ENCODE results near the gene PLEKHD1.
"Not testable (repeated sequence)": the region's sequence is repeated elsewhere in the genome, so short reads cannot be mapped to it uniquely, and the experiment has no call there.

PLEKHD1 gene

DNA sequence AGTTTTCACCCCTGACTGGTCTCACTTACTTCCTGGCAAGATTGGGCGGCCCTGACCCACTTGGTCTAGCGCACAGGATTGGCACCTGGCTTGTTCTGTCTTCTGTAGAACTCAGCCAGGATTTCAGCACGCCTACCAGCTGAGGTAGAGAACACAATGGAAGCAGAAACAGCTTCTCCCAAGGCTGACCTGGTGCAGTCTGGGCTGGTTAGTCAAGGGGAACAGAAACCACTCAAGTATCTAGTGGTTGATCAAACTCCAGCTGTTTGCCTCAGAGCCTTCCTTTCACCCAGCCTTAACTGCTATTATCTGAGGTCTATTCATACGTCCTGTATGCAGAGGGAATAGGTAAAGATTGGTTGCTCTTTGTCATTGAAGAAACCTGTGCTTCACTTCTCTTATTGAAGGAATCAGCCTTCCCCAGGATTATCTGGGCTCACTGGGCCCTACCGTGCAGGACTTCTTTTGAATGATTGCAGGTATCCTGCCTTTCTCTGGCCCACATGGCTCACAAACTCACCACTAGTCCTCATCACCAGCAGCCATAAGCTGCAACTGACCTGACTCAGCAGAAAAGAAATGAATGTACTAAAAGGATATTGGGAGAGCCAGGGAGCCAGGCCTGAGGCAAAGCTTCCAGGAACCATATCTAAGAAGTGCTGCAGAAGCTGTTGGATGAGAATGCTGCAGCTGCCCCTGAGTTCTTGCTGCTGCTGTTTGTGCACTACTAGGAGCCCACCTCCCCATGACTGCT, 2.5 kb upstream of the PLEKHD1 start:
- no peak for DNase-seq (ENCODE audit: low spot score)

DNA sequence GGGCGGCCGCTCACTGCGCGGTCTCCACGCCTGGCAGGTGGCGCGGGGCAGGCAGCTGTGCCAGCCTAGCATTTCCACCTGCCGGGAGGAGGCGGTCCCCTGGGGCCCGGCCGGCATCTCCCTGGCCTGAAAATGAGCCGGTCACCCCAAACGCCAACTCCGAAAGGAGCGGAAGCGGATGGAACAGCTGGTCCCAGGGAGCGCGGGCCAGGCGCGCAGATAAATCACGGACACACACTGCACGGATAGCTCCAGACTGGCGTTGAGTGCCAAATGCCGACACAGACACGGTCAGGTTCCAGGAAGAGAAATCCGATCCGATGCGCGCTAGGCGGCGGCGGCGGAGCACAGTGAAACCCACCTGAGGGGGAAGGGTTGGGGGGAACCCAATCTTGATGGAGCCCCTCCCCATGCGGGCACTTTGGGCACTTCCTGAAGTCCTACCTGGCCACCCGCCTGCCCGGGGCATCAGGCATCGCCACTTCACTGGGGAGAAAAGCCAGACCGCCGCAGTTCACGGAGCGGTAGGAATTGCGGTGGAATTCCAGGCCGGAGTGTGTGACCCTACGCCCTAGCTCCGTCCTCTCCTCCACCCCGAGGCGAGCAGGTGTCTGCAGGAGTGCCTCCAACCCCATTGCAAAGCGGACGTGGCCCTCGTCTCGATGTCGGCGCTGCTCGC, 624 bp upstream of the PLEKHD1 start:
- no peak for DNase-seq (ENCODE audit: low spot score)

DNA sequence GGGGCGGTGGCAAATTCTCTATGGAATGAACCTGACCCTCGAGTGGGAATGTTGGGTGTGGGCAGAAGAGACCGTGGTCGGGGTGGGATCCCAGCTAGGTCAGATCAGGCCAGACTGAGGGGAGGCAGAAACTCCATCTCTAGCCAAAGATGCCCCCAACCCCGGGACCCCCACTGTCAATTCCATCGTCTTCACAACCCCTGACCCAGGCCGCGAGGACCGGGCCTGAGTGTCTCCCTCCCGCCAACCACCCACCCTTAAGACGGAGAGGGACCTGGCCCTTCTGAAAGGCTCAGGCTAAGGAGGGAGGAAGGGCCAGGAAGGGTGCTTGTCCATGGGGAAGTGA, 760 bp downstream of the PLEKHD1 start:
- no peak for DNase-seq (ENCODE audit: low spot score)

DNA sequence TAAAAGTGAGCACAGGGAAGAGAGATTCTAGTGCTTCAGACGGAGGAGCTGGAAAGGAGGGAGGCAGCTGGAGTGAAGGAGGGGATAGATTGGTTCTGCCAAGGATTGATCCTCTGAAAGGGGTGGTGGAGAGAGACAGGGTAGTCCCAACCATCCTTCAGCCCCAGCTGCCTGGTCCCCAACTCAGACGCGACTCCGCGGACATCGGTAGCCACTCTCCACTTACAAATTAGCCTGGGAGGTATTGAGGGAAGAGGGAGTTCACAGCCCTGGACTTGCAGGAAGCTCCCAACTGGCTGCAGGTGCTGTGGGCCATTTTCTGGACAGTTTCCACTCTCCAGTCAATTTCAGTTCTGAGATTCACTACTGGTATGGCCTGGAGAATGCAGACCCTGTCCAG, 1.2 kb downstream of the PLEKHD1 start:
- DNase-seq (ENCODE audit: low spot score) = no peak

DNA sequence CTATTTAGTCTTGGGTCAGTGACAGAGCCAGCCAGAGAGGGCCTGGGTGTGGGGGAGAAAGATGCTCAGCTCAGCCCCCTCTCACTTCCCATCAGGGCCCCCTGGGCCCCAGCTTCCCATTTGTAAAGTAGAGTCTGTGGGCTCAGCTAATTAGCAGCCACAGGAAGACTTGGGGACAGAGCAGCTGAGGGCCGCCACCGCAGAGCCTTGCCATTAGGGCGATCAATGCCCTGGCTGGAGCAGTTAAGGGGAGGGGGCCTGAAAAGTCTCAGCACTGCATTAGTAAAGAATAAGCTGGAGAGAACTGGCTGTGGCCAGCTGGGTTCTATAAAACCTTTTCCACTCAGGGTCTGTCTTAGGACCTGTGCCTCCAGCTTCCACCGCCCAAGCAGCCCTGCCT, 2.7 kb downstream of the PLEKHD1 start:
- no peak for DNase-seq (ENCODE audit: low spot score)

DNA sequence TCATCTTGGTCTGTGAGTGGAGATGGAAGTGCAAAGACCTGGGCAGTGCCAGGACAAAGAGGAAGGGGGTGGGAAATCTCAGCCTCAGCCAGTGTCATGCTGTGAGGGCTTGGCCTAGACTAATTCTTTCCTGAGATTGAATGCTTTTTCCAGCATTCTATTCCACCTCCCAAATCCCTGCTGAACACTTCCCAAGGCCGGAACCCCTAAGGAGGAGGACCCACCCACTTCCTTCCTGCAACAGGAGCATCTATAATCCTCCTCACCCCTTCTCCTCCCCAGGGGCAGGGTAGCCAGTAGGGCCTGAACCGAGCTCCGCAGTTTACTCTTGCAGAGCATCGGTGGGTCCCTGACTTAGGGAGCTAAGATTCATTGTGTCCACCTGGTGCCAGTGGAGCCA, 3.2 kb downstream of the PLEKHD1 start:
- no peak for DNase-seq (ENCODE audit: low spot score)

DNA sequence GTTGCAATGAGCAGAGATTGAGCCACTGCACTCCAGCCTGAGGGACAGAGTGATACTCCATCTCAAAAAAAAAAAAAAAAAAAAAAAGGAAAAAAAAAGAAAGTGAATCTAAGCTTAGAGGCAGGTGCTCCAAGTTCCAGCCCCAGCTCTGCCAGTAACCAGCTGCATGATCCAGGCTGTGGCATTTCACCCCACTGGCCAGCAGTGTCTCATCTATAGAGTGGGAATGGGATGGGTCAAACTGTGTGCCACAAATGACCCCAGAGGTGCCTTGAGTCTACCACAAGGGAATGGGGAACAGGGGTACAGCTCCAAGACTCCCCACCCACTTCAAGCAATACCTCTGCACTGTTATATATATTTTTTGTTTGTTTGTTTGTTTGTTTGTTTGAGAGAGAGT, 5.0 kb downstream of the PLEKHD1 start:
- no peak for DNase-seq (ENCODE audit: low spot score)

DNA sequence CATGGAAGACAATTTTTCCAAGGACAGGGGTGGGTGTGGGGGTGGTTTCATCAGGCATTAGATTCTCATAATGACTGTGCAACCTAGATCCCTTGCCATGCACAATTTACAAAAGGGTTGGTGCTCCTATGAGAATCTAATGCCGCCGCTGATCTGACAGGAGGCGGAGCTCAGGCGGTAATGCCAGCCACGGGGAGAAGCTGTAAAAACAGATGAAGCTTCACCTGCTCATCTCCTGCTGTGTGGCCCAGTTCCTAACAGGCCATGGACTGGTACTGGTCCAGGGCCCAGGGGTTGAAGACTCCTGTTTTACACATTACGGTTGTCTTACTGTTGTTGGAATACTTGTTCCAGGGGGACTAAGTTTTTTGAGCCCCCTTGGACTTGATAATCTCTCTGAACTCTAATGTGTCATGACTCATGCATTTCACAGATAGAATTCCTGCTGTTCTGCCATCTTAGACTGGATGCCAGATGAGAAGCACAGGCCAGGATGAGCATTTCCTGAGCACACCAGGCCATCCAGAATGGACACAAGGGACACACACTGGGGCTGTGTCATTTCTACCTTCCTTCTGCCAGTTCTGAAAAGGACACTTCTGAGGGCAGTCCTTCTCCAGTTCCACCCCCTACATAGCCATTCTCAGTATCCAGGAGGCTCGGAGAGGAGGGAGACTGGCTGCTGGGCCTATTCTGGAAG, 5.8 kb downstream of the PLEKHD1 start:
- DNase-seq (ENCODE audit: low spot score) = no peak

DNA sequence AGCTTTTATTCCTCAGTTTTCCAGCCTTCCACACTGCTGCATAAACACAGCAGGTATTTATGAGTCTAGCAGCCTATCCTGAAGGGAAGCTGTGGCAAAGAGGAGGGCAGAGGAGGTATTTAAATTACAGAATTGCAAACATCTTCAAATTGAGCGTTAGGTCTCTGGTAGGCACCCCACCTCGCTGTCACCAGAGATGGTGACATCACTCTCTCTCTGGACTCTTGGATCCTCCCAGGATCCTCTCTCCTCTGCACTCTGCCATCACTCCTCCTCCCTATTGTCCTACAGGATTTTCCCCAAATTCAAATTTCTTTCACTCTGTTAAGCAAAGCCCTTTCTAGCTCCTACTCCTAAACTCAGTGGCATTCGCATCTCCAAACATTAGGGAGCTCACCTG, 6.7 kb downstream of the PLEKHD1 start:
- no peak for DNase-seq (ENCODE audit: low spot score)

DNA sequence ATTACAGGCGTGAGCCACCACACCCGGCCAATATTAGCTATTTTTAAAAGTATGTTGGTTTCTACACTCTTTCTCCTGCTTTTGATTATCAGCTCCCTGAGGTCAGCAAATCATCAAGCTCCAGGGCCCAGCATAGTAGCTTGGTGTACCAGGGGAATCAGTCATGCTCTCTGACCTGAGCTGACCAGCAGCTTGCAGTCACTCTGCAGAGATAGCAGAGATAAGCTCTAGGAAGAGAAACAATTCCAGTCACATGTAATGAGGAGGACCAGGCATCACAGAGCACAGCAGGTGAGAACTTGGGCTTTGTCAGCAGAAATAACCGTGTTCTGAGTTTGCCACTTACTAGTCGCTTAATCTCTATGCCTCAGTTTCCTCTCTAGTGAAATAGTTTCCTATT, 8.5 kb downstream of the PLEKHD1 start:
- DNase-seq (ENCODE audit: low spot score) = no peak

DNA sequence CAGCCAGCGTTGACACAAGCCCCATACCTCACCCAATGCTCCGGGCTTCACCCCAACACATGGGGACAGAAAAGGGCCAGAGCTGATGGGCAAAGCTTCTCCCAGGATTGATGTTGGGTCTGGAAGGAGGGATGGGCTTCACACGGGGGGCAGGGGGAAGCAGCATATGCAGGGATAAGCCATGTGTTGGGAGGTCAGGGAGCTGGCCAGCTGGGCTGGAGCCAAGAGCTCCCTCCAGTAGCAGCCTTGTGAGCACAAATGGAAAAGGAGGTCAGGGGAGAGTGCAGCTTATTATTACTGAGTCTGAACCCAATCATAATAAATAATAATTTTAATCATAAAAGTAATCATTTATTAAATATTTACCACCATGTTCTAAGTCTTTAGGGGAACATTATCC, 9.3 kb downstream of the PLEKHD1 start:
- no peak for DNase-seq (ENCODE audit: low spot score)

DNA sequence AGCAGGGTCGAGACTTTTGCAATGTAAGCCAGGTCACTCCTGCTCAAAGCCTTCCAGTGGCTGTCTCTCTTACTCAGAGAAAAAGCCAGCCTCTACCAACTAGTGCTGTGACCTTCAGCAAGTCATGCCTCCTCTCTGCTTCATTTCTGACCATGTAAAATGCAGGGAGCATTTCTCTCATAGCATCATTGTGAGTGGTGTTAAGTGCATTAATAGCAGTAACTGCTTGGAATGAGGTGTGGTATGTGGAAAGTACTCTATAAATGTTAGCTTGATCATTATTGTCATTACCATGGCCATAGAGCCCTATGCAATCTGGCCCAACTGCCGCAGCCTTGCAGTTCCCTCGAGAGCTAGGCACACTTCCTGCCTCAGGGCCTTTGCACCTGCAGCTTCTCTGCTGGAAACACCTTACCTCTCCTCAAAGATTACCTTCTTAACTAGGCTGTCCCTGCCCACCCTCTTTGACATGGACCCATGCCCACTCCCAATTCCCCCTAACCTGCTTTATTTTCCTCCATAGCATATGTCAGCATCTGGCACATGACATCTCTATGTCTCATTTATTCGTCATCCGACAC, 10.9 kb downstream of the PLEKHD1 start:
- no peak for DNase-seq (ENCODE audit: low spot score)

DNA sequence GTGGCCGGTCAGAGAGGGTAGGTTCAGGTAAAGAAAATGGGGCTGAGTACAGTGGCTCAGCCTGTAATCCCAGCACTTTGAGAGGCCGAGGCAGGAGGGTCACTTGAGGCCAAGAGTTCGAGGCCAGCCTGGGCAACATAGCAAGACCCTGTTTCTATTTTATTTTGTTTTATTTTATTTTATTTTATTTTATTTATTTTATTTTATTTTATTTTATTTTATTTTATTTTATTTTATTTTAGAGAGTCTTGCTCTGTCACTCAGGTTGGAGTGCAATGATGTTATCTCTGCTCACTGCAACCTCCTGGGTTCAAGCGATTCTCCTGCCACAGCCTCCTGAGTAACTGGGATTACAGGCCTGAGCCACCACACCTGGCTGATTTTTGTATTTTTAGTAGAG, 13.3 kb downstream of the PLEKHD1 start:
- not testable (repeated sequence) for DNase-seq (ENCODE audit: low spot score)

DNA sequence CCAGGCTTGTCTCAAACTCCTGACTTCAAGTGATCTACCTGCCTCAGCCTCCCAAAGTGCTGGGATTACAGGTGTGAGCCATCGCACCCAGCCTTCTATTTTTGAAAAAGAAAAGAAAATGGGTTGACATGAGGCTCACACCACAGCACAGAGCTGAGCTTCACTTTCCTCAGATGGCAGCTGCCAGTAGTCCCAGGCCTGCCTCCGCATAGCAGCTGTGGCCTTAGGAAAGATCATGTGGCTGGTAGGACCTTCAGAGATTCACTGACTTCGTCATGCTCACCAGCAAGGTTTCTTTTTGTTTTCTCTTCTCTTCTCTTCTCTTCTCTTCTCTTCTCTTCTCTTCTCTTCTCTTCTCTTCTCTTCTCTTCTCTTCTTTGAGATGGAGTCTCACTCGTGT, 13.8 kb downstream of the PLEKHD1 start:
- DNase-seq (ENCODE audit: low spot score) = not testable (repeated sequence)

DNA sequence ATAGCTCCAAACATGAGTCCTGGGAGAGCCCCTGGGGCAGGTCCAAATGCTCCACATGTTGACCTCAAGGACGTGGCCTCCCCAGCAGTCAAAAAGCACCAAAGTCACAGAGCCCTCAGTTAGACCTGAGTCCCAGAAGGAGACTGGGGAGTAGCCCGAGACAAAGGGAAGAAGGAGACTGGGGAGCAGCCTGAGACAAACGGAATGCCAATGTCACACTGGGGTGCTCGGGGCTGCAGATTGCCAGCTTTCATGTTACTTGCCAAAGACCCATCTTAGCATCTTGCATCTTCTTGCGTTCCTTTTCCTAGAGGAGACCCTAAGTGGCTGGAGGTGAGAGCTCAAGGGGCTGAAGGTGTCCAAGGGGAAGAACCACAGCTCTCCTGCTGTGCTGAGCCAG, 14.9 kb downstream of the PLEKHD1 start:
- no peak for DNase-seq (ENCODE audit: low spot score)

DNA sequence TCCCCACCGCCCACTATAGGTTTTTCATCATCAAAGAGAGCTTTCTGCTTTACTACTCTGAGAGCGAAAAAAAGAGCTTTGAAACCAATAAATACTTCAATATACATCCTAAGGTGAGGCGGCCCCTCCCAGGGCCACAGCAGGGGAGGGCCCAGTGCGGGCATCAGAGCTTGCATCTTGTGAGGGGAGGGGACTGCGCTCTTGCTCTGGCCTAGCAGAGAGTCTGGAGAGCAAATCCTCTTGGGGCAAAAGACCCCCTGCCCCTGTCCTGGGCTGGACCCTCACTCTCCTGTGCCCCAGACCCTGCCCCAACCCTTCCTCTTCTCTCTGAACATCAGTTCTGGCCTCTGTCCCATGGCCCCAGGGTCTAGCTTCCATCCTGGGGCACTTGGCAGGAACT, 15.6 kb downstream of the PLEKHD1 start:
- no peak for DNase-seq (ENCODE audit: low spot score)

DNA sequence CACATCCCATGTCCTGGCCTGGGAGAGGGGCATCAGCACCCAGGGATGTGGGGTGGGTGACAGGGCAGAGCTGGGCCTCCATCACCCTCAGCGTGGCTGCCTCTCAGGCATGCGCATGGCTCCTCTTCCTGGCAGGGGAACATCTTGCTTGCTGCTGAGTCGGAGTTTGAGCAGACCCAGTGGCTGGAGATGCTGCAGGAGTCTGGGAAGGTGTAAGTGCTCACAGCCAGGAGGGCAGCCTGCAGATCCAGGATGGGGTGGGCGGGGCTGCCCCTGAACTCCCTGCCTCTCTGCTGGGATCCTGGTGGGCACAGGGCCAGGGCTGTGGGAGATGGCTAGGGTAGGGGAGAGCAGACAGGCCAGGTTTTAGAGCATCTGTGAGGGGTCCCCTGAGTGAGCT, 16.2 kb downstream of the PLEKHD1 start:
- no peak for DNase-seq (ENCODE audit: low spot score)

DNA sequence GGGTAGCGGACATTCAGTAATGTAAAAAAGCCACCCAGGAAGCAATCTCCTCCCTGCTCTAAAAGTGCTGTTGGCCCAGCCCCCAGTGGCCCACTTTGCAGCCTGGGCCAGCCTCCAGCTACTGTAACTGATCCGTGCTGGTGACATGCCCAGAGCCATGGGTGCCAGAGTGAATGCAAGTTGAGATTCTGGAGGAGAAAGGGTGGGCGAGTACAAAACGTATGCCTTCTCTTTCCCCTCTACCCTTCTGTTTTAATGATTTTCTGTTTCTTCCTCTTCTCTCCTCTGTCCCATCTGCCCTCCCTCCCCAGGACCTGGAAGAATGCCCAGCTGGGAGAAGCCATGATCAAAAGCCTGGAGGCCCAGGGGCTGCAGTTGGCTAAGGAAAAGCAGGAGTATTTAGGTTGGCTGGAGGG, 16.9 kb downstream of the PLEKHD1 start:
- DNase-seq (ENCODE audit: low spot score) = no peak

DNA sequence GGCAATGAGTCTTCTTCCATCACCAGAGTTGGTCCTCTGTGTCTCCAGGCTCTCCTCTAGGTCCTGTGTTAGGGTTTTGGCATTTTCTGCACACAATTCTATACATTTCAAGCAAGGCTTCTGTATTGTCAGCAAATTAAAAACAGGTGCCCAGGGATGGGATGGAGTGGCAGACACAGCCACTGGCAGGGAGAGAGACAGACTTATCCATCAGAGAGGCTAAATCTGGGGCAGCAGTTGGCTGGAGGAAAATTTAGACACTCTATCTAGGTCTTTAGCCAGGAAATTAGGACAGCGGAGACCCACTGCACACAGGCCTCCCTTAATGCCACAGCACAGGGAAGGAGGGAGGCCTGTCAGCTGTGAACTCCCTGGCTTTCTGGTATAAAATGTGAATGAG, 20.2 kb downstream of the PLEKHD1 start:
- no peak for DNase-seq (ENCODE audit: low spot score)

DNA sequence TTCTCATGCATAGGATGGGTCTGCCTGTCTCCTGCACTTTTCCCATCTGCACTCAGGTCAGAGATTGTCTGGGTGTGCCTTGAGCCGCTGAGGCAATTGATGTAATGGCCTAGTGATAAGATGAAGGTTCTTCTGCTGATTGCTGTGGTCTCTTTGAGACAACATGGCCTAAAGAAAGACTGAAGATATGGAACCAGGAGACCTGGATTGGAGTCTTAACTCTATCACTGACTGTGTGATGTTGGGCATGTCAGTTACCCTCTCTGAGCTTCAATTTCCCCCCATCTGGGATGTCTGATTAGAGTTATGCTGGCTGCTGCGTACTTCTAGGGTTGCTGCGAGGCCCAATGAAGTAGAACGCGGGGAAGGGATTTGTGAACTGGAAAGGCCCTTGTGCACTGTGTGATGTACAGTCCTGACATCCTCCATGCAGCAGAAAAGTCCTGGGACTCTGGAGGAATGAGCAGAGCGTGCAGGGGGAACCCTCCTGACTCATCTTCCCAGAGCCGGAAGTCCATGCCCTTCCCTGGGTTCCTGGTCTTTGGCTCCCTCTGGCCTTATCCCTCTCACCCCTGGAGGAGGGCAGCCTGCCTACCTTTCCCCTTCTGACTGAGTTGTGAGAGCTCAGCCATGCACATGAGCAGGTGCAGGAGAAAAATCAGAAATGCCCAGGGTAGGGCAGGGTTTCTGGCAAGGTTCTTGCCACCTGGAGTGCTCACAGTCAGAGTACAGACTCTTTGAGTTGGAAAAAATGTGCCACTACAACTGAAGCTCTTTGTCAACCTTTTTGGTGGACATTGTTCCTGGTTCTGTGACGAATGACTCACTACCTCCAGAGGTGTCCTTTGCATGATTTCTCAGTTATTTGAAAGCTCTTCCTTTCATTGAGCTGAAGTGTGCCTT, 21.1 kb downstream of the PLEKHD1 start:
- DNase-seq (ENCODE audit: low spot score) = no peak

DNA sequence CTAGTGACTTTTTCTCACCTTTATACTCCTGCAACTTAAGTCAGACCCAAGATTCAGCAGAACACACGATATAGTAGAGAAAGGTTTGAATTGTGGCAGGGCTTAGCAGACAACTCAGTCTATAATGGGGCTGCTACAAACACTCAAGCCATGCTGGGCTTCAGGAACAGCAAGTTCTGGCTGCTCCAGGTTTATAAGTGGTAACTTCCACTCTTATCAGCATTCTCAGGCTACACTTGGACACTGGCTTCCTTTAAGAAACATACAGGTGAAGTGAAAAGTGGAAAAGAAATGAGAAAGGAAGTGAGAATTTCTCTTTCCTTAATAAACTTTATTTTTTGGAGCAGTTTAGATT, 21.7 kb downstream of the PLEKHD1 start:
- no peak for DNase-seq (ENCODE audit: low spot score)

Data from hematopoietic multipotent progenitor cell treated with erythropoietin and hydrocortisone succinate and interleukin-3 and kit ligand, for 15 days (in vitro differentiated cells).